Left lung (tissue), 10 donors: Measurements from ENCODE around the gene ARID1A. TPM values are rescaled to one million over a fixed set of nuclear protein-coding genes. Genes with fewer than 3 reads are reported as not detected.

Experiments
- ATAC-seq: fragments of 200-7000 bp; cut with Tn5 transposase; one replicate; pipeline ENCODE4 v1.9.1; 2020; ENCODE audit warnings: moderate library complexity
- DNase-seq, 4 donors: peaks; one replicate each; pipeline ENCODE4 v3.0.0-alpha.2; 2013 to 2020
- H3K27ac ChIP-seq, 2 donors: fragments of 200-600 bp; sonication (generic) in 1 of 2; one replicate each; pipeline versions ENCODE4 v1.5.0 to v1.8.0; 2020 to 2021
- H3K27me3 ChIP-seq, 2 donors: fragments of 200-600 bp; sonication (generic) in 1 of 2; one replicate each; pipeline versions ENCODE4 v1.5.0 to v1.8.0; 2020 to 2021
- H3K36me3 ChIP-seq, 2 donors: fragments of 200-600 bp; sonication (generic) in 1 of 2; one replicate each; pipeline versions ENCODE4 v1.5.0 to v1.8.0; 2020 to 2021
- H3K4me1 ChIP-seq, 2 donors: fragments of 200-600 bp; one replicate each; pipeline ENCODE4 v1.8.0; 2021
- H3K4me3 ChIP-seq, 2 donors: fragments of 200-600 bp; sonication (generic) in 1 of 2; one replicate each; pipeline versions ENCODE4 v1.5.0 to v1.8.0; 2020 to 2021; ENCODE audit warnings: mild to moderate bottlenecking in 1 of 2
- H3K9me3 ChIP-seq, 2 donors: fragments of 200-600 bp; sonication (generic) in 1 of 2; one replicate each; pipeline versions ENCODE4 v1.5.0 to v1.8.0; 2020 to 2021
- intact Hi-C, 2 donors: fragments of 100-400 bp; cut with DNase I; formaldehyde crosslinking; loops; one replicate each; pipeline versions ENCODE4 v1.11.2 to v1.14.2; 2022
- polyA plus RNA-seq, 6 donors: library from polyadenylated mRNA; unstranded; fragments of 120-200 nt; gene quantifications; one replicate each; pipeline ENCODE4 v1.2.1, GENCODE V29; 2013; ENCODE audit not compliant: insufficient read length in 6 of 6
- total RNA-seq, 2 donors: library from RNA; stranded (reverse); fragmentation: NEBNext Ultra II Directional; extraction: Animal tissue kit (Norgen Biotek cat#: 25700); gene quantifications; one replicate each; pipeline ENCODE4 v1.2.1, GENCODE V29; 2021
- TF ChIP-seq, protein P1 (sequence below), 2 donors: fragments of 200-600 bp; sonication (generic) in 1 of 2; IDR thresholded peaks; one replicate each; pipeline versions ENCODE4 v1.5.0 to v1.8.0; 2021; ENCODE audit warnings: antibody characterized with exemption in 2 of 2
- donor health status: DM: no; HTN: yes; CAD: no.
- donor health status: DM: no; HTN: no; CAD: no.

Gene ARID1A
- total and polyA plus RNA-seq, 8 donors = 65.5 to 106 (median 97.0) TPM

DNA sequence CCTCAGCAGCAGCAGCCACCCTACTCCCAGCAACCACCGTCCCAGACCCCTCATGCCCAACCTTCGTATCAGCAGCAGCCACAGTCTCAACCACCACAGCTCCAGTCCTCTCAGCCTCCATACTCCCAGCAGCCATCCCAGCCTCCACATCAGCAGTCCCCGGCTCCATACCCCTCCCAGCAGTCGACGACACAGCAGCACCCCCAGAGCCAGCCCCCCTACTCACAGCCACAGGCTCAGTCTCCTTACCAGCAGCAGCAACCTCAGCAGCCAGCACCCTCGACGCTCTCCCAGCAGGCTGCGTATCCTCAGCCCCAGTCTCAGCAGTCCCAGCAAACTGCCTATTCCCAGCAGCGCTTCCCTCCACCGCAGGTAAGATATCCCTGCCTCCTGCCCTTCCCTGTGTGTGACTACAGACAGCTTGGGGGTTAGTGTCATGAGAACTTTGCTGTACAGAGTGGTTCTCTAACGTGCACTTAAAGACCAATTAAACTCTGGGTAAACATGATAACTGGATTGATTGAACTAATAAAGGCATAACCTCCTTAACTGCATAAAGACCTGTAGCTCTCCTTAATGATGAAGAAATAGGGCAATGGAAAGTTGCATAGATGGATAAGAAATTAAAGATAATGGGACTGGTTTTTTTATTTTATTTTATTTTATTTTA, 35.6 kb downstream of the ARID1A start:
- TF ChIP-seq, protein P1, sequence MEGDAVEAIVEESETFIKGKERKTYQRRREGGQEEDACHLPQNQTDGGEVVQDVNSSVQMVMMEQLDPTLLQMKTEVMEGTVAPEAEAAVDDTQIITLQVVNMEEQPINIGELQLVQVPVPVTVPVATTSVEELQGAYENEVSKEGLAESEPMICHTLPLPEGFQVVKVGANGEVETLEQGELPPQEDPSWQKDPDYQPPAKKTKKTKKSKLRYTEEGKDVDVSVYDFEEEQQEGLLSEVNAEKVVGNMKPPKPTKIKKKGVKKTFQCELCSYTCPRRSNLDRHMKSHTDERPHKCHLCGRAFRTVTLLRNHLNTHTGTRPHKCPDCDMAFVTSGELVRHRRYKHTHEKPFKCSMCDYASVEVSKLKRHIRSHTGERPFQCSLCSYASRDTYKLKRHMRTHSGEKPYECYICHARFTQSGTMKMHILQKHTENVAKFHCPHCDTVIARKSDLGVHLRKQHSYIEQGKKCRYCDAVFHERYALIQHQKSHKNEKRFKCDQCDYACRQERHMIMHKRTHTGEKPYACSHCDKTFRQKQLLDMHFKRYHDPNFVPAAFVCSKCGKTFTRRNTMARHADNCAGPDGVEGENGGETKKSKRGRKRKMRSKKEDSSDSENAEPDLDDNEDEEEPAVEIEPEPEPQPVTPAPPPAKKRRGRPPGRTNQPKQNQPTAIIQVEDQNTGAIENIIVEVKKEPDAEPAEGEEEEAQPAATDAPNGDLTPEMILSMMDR (IDR thresholded peaks at IDR 0.05) = no peak
- intact Hi-C loops = no loop called here
- H3K4me3 ChIP-seq = no peak overlapping the region
- DNase-seq = no peak
- no peak for ATAC-seq
- no peak overlapping the region for H3K27ac ChIP-seq
- H3K27me3 ChIP-seq = no peaks in the 10 kb centered on the region
- no peaks in the 10 kb centered on the region for H3K9me3 ChIP-seq
- H3K4me1 ChIP-seq = peaks cover 12 to 61% of the 10 kb centered on the region in 2 donors
- peaks cover 4 to 69% of the 10 kb centered on the region in 2 donors for H3K36me3 ChIP-seq

DNA sequence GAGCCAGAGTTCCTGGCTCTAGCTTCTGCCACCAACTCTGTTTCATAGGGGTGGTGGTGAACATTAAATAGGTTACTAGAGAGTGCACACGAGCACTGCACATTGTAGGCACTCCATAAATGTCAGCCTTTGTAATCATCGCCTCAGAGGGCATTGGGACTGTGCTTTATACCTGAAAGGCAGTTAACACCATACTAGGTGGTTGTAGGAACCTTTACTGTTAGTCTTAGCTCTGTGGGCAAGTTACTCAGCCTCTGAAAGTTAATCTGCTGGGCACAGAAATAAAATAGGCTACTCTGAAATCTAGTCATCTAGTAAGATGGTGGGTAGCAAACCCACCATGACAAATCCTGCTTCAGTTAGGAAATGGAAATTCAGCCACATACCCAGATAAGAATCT, 37.6 kb downstream of the ARID1A start:
- peak overlapping the region in 1 of 2 donors; percentile 43 for H3K27ac ChIP-seq
- TF ChIP-seq, protein P1 (IDR thresholded peaks at IDR 0.05) = no peak
- intact Hi-C loops = no loop called here
- peaks cover 4 to 90% of the 10 kb centered on the region in 2 donors for H3K36me3 ChIP-seq
- H3K27me3 ChIP-seq = no peaks in the 10 kb centered on the region
- no peak overlapping the region for H3K4me3 ChIP-seq
- H3K4me1 ChIP-seq = peaks cover 2 to 41% of the 10 kb centered on the region in 2 donors
- DNase-seq (no peak), ATAC-seq (no peak)
- H3K9me3 ChIP-seq = no peaks in the 10 kb centered on the region

DNA sequence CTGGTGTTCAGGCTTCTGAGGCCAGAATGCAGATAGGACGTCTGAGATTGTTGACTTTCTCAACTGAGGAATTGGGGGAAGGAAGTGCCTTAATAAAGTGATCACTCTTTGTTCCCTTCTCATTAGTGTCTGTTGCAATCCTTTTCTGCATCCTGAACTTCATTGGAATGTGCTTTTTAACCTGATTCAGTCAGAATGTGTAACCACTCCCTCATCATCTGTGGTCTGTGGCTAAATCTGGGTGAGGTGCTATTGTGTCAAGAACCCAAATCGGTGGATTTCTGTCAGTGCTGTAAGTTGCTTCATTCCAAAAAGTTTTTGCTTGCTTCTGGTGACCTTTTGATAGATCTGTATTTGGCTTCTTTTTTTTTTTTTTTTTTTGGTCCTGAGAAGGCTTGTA, 38.2 kb downstream of the ARID1A start:
- no peak overlapping the region for H3K4me3 ChIP-seq
- peak overlapping the region in 1 of 2 donors; percentile 43 for H3K27ac ChIP-seq
- no peaks in the 10 kb centered on the region for H3K9me3 ChIP-seq
- no peaks in the 10 kb centered on the region for H3K27me3 ChIP-seq
- ATAC-seq (peak; percentile 15), DNase-seq (no peak)
- TF ChIP-seq, protein P1 (IDR thresholded peaks at IDR 0.05) = no peak
- peaks cover 4 to 94% of the 10 kb centered on the region in 2 donors for H3K36me3 ChIP-seq
- intact Hi-C loops = no loop called here
- H3K4me1 ChIP-seq = peaks cover 0 to 40% of the 10 kb centered on the region in 2 donors

DNA sequence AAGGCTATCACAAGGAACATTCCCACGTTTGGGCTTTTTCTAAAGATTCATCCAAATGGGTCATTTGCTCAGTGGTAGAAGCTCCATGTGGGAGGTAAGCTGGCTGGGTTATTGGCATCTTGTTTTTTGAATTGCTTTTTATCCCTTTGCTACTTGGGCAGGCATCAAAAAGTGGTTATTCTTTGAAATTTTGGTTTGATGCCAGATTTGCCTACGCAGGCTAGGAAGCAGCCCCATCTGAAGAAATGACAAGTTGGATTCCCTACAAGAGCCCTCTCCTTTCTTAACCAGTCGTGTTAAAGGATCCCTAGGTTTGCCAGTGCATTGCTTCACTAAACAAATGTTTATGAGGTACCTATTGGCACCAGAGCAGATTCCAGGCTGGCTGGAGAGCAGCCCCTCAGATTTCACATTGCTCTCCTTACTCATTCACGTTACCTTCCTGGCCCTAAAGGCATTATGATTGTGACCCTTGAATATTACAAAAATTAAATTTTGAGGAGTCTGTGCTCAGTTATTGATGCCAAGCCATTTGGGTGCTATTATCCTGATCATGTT, 38.8 kb downstream of the ARID1A start:
- H3K36me3 ChIP-seq = peaks cover 4 to 97% of the 10 kb centered on the region in 2 donors

More for the DNA sequence above, 38.8 kb downstream of the ARID1A start:
- DNase-seq (no peak), ATAC-seq (no peak)
- H3K27me3 ChIP-seq = no peaks in the 10 kb centered on the region
- H3K4me3 ChIP-seq = no peak overlapping the region
- peaks cover 0 to 43% of the 10 kb centered on the region in 2 donors for H3K4me1 ChIP-seq
- no peaks in the 10 kb centered on the region for H3K9me3 ChIP-seq
- intact Hi-C loops = no loop called here
- TF ChIP-seq, protein P1 (IDR thresholded peaks at IDR 0.05) = no peak
- peak overlapping the region in 1 of 2 donors; percentile 43 for H3K27ac ChIP-seq
